HL-60 (cell line): ENCODE data around the gene NFIC.

Experiments
- DNase-seq, 2 experiments: peaks; one replicate each; pipeline ENCODE4 v3.0.0-alpha.2; 2010 to 2020; ENCODE audit warnings: low read depth in 1 of 2, low spot score in 1 of 2
- H3K27ac ChIP-seq: fragments of 250-450 bp; sonication (Bioruptor Pico); replicated peaks from 2 replicates; pipeline ENCODE4 v1.5.1; 2020; ENCODE audit warnings: mild to moderate bottlenecking, moderate library complexity
- H3K27me3 ChIP-seq: fragments of 250-450 bp; sonication (Bioruptor Pico); 2 replicates; pipeline ENCODE4 v1.5.1; 2021; ENCODE audit warnings: mild to moderate bottlenecking, moderate library complexity; ENCODE audit not compliant: insufficient read depth, poor library complexity, severe bottlenecking
- H3K4me3 ChIP-seq: replicated peaks from 2 replicates; pipeline ENCODE4 v1.5.1; 2011; ENCODE audit warnings: mild to moderate bottlenecking, control low read depth, low read length; ENCODE audit not compliant: insufficient read depth
- GABPA ChIP-seq: IDR thresholded peaks from 2 replicates; pipeline ENCODE4 v1.6.1; 2012; ENCODE audit warnings: low read depth
- POLR2AphosphoS5 ChIP-seq: IDR thresholded peaks from 2 replicates; pipeline ENCODE4 v1.6.1; 2012; ENCODE audit warnings: low read depth
- SPI1 ChIP-seq: IDR thresholded peaks from 2 replicates; pipeline ENCODE4 v1.6.1; 2012; ENCODE audit warnings: low read depth, mild to moderate bottlenecking, borderline replicate concordance
- TF ChIP-seq, protein P1 (sequence below): IDR thresholded peaks from one replicate; pipeline ENCODE4 v1.5.1; 2011; ENCODE audit warnings: low read length, control low read depth, inconsistent platforms; ENCODE audit not compliant: insufficient read depth
- TF ChIP-seq, protein P2 (sequence below): IDR thresholded peaks from 2 replicates; pipeline ENCODE4 v1.6.1; 2012; ENCODE audit warnings: low read depth; ENCODE audit not compliant: insufficient replicate concordance

NFIC gene

DNA sequence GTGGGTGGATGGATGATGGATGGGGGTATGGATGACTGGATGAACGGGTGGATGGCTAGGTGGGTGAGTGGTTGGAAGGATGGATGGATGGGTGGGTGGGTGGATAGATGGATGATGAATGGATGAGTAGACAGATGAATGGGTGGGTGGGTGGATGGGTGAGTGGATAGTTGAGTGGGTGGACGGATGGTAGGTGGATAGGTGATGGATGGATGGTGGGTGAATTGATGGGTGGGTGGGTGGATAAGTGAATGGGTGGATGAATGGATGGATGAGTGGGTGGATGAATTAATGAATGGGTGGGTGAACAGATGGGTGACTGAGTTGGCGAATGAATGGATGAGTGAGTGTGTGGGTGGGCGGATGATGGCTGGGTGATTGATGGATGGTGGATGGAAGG is 109.1 kb downstream of the NFIC start:
- TF ChIP-seq, protein P1, sequence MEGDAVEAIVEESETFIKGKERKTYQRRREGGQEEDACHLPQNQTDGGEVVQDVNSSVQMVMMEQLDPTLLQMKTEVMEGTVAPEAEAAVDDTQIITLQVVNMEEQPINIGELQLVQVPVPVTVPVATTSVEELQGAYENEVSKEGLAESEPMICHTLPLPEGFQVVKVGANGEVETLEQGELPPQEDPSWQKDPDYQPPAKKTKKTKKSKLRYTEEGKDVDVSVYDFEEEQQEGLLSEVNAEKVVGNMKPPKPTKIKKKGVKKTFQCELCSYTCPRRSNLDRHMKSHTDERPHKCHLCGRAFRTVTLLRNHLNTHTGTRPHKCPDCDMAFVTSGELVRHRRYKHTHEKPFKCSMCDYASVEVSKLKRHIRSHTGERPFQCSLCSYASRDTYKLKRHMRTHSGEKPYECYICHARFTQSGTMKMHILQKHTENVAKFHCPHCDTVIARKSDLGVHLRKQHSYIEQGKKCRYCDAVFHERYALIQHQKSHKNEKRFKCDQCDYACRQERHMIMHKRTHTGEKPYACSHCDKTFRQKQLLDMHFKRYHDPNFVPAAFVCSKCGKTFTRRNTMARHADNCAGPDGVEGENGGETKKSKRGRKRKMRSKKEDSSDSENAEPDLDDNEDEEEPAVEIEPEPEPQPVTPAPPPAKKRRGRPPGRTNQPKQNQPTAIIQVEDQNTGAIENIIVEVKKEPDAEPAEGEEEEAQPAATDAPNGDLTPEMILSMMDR: no peak
- no peak for TF ChIP-seq SPI1
- Histone ChIP-seq H3K27me3 (peaks cover 2% of the 10 kb centered on the region), H3K27ac (no peak overlapping the region), H3K4me3 (no peak overlapping the region)
- no peak for DNase-seq

DNA sequence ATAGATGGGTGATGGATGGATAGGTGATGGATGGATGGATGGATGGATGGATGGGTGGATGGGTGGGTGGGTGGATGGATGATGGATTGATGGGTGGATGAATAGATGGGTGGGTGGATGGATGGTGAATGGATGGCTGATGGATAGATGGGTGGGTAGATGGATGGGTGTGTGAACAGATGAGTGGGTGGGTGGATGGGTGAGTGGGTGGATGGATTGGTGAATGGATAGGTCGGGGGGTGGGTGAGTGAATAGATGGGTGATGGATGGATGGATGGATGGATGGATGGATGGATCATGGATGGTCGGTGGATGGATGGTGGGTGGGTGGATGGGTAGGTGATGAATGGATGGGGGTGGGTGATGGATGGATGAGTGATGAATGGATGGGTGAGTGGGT is 110.4 kb downstream of the NFIC start:
- peaks cover 4% of the 10 kb centered on the region for H3K27me3 ChIP-seq
- H3K27ac ChIP-seq: no peak overlapping the region
- no peak for DNase-seq
- no peak overlapping the region for H3K4me3 ChIP-seq
- TF ChIP-seq POLR2AphosphoS5 (no peak), SPI1 (no peak), GABPA (no peak)
- TF ChIP-seq, protein P2, sequence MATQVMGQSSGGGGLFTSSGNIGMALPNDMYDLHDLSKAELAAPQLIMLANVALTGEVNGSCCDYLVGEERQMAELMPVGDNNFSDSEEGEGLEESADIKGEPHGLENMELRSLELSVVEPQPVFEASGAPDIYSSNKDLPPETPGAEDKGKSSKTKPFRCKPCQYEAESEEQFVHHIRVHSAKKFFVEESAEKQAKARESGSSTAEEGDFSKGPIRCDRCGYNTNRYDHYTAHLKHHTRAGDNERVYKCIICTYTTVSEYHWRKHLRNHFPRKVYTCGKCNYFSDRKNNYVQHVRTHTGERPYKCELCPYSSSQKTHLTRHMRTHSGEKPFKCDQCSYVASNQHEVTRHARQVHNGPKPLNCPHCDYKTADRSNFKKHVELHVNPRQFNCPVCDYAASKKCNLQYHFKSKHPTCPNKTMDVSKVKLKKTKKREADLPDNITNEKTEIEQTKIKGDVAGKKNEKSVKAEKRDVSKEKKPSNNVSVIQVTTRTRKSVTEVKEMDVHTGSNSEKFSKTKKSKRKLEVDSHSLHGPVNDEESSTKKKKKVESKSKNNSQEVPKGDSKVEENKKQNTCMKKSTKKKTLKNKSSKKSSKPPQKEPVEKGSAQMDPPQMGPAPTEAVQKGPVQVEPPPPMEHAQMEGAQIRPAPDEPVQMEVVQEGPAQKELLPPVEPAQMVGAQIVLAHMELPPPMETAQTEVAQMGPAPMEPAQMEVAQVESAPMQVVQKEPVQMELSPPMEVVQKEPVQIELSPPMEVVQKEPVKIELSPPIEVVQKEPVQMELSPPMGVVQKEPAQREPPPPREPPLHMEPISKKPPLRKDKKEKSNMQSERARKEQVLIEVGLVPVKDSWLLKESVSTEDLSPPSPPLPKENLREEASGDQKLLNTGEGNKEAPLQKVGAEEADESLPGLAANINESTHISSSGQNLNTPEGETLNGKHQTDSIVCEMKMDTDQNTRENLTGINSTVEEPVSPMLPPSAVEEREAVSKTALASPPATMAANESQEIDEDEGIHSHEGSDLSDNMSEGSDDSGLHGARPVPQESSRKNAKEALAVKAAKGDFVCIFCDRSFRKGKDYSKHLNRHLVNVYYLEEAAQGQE: no peak
- TF ChIP-seq, protein P1: no peak

DNA sequence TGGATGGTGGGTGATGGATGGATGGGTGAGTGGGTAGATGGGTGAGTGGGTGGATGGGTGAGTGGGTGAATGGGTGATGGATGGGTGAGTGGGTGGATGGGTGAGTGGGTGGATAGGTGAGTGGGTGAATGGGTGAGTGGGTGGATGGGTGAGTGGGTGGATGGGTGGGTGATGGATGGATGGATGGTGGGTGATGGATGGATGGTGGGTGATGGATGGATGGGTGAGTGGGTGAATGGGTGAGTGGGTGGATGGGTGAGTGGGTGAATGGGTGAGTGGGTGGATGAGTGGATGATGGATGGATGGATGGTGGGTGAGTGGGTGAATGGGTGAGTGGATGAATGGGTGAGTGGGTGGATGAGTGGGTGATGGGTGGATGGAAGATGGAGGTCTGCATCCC is 111.1 kb downstream of the NFIC start:
- Histone ChIP-seq H3K27ac (no peak overlapping the region), H3K27me3 (peaks cover 4% of the 10 kb centered on the region), H3K4me3 (no peak overlapping the region)
- DNase-seq: no peak
- TF ChIP-seq POLR2AphosphoS5: no peak
- TF ChIP-seq, protein P1: no peak
- no peak for TF ChIP-seq SPI1
- TF ChIP-seq, protein P2: no peak

DNA sequence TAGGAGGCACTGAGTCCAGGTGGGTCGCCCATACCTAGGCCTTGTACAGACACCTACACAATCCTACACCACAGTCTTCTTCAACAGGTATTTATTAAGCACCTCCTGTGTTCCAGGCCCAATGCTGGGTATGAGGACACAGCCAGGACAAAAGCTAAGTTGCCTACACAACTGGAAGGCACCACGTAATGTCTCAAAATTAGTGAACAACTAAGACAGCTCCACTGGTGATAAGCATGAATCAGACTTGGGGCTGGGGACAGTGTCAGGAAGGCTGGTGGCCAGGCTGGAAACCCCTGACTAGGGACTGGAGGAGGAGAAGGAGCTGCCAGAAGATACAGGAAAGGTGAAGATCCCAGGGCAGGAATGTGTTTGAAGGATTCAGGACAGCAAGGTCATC is 111.6 kb downstream of the NFIC start:
- TF ChIP-seq, protein P1: no peak
- no peak for TF ChIP-seq SPI1
- TF ChIP-seq GABPA: no peak
- TF ChIP-seq, protein P2: no peak
- no peak for TF ChIP-seq POLR2AphosphoS5
- Histone ChIP-seq H3K27me3 (peaks cover 4% of the 10 kb centered on the region), H3K4me3 (no peak overlapping the region), H3K27ac (no peak overlapping the region)
- no peak for DNase-seq
